HL-60 (cell line): ENCODE measurements around the gene HIPK2.

Source experiments
- DNase-seq, 2 experiments: peaks; one replicate each; pipeline ENCODE4 v3.0.0-alpha.2; 2010 to 2020; ENCODE audit warnings: low read depth in 1 of 2, low spot score in 1 of 2
- H3K27ac ChIP-seq: fragments of 250-450 bp; sonication (Bioruptor Pico); replicated peaks from 2 replicates; pipeline ENCODE4 v1.5.1; 2020; ENCODE audit warnings: mild to moderate bottlenecking, moderate library complexity
- H3K27me3 ChIP-seq: fragments of 250-450 bp; sonication (Bioruptor Pico); 2 replicates; pipeline ENCODE4 v1.5.1; 2021; ENCODE audit warnings: mild to moderate bottlenecking, moderate library complexity; ENCODE audit not compliant: insufficient read depth, poor library complexity, severe bottlenecking
- H3K4me3 ChIP-seq: replicated peaks from 2 replicates; pipeline ENCODE4 v1.5.1; 2011; ENCODE audit warnings: mild to moderate bottlenecking, control low read depth, low read length; ENCODE audit not compliant: insufficient read depth
- GABPA ChIP-seq: IDR thresholded peaks from 2 replicates; pipeline ENCODE4 v1.6.1; 2012; ENCODE audit warnings: low read depth
- POLR2AphosphoS5 ChIP-seq: IDR thresholded peaks from 2 replicates; pipeline ENCODE4 v1.6.1; 2012; ENCODE audit warnings: low read depth
- SPI1 ChIP-seq: IDR thresholded peaks from 2 replicates; pipeline ENCODE4 v1.6.1; 2012; ENCODE audit warnings: low read depth, mild to moderate bottlenecking, borderline replicate concordance
- TF ChIP-seq, protein P1 (sequence below): IDR thresholded peaks from one replicate; pipeline ENCODE4 v1.5.1; 2011; ENCODE audit warnings: low read length, control low read depth, inconsistent platforms; ENCODE audit not compliant: insufficient read depth
- TF ChIP-seq, protein P2 (sequence below): IDR thresholded peaks from 2 replicates; pipeline ENCODE4 v1.6.1; 2012; ENCODE audit warnings: low read depth; ENCODE audit not compliant: insufficient replicate concordance

Gene HIPK2

DNA sequence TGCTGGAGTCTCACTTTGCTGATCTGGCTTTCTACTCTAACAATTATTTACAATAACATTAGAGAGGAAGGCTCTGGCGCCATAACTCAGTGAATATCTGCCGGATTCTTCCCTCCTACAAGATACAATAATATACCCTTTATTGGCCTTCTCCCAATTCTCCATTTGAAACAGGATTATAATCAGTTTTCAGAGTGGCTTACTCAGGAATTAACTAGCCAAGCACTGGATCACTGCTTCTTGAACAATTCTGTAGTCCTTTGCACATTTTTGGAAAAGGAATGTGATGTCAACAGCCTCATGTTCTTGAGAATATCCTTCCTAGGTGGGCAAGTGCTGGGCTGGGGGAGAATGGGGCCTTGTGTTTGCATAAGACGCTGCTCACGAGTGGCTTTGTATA, 125.9 kb downstream of the HIPK2 start:
- no peak for DNase-seq
- Histone ChIP-seq H3K27me3 (no peaks in the 10 kb centered on the region), H3K4me3 (no peak overlapping the region), H3K27ac (no peak overlapping the region)
- no peak for TF ChIP-seq GABPA
- TF ChIP-seq, protein P1, sequence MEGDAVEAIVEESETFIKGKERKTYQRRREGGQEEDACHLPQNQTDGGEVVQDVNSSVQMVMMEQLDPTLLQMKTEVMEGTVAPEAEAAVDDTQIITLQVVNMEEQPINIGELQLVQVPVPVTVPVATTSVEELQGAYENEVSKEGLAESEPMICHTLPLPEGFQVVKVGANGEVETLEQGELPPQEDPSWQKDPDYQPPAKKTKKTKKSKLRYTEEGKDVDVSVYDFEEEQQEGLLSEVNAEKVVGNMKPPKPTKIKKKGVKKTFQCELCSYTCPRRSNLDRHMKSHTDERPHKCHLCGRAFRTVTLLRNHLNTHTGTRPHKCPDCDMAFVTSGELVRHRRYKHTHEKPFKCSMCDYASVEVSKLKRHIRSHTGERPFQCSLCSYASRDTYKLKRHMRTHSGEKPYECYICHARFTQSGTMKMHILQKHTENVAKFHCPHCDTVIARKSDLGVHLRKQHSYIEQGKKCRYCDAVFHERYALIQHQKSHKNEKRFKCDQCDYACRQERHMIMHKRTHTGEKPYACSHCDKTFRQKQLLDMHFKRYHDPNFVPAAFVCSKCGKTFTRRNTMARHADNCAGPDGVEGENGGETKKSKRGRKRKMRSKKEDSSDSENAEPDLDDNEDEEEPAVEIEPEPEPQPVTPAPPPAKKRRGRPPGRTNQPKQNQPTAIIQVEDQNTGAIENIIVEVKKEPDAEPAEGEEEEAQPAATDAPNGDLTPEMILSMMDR: no peak
- TF ChIP-seq, protein P2, sequence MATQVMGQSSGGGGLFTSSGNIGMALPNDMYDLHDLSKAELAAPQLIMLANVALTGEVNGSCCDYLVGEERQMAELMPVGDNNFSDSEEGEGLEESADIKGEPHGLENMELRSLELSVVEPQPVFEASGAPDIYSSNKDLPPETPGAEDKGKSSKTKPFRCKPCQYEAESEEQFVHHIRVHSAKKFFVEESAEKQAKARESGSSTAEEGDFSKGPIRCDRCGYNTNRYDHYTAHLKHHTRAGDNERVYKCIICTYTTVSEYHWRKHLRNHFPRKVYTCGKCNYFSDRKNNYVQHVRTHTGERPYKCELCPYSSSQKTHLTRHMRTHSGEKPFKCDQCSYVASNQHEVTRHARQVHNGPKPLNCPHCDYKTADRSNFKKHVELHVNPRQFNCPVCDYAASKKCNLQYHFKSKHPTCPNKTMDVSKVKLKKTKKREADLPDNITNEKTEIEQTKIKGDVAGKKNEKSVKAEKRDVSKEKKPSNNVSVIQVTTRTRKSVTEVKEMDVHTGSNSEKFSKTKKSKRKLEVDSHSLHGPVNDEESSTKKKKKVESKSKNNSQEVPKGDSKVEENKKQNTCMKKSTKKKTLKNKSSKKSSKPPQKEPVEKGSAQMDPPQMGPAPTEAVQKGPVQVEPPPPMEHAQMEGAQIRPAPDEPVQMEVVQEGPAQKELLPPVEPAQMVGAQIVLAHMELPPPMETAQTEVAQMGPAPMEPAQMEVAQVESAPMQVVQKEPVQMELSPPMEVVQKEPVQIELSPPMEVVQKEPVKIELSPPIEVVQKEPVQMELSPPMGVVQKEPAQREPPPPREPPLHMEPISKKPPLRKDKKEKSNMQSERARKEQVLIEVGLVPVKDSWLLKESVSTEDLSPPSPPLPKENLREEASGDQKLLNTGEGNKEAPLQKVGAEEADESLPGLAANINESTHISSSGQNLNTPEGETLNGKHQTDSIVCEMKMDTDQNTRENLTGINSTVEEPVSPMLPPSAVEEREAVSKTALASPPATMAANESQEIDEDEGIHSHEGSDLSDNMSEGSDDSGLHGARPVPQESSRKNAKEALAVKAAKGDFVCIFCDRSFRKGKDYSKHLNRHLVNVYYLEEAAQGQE: no peak
- no peak for TF ChIP-seq POLR2AphosphoS5
- no peak for TF ChIP-seq SPI1

DNA sequence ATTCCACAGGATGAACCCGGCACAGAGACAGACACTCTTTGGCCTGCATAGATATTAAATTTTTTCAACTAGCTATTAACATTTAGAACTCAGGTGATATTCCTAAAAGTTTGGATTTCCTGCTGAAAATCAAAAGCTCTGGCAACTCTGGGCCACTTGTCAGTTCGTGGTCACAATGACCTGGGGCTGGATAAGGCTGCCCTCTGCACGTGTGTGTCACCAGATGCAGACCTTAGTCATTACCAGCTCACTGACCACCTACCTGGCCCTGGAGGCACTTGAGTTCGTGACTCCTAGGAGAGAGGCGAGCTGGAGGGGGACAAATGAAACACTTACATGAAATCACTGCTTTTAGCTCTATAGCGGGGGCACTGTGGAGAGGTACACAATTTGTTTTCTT, 126.5 kb downstream of the HIPK2 start:
- Histone ChIP-seq H3K4me3 (no peak overlapping the region), H3K27me3 (no peaks in the 10 kb centered on the region), H3K27ac (no peak overlapping the region)
- DNase-seq: no peak
- TF ChIP-seq POLR2AphosphoS5 (no peak), SPI1 (no peak), GABPA (no peak)
- TF ChIP-seq, protein P1: no peak
- TF ChIP-seq, protein P2: no peak

DNA sequence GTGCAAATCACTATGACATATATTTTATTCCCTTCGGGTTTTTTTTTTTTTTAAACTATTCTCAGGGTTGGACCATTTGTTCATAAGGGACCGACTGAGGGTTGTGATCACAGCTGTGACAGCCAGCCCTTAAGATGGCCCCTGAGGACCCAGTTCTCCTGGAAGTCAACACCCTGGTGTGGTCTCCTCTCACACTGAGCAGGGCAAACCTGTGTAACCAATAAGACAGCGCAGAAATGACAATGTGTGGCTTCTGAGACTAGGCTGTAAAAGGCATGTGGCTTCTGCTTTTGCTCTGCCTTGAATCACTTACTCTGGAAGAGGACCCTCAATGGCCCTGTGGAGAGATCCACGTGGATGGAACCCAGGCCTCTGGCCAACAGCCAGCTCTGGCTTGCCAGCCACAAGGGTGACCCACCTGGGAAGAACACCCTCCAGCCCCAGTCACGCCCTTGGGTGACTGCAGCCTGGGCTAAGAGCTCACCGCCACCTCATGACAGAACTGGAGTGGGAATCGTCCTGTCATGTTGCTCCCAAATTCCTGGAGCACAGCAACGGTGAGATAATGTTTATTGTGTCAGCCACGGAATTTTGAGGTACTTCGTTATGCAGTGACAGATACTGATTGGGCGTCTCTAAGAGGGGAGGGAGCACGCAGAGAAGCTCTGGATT, 127.2 kb downstream of the HIPK2 start:
- no peak for DNase-seq
- H3K27ac ChIP-seq: no peak overlapping the region
- no peak overlapping the region for H3K4me3 ChIP-seq
- TF ChIP-seq, protein P1: no peak
- TF ChIP-seq SPI1 (no peak), POLR2AphosphoS5 (no peak), GABPA (no peak)
- TF ChIP-seq, protein P2: no peak
- H3K27me3 ChIP-seq: no peaks in the 10 kb centered on the region
